GM12865 (cell line): ENCODE results near the gene SLC40A1.

Experiments used
- DNase-seq: peaks from one replicate; pipeline ENCODE4 v3.0.0; 2010; ENCODE audit warnings: low read depth
- H3K4me3 ChIP-seq: 2 replicates; pipeline ENCODE4 v1.5.1; 2011; ENCODE audit warnings: mild to moderate bottlenecking, low read depth, low read length, control low read depth
- CTCF ChIP-seq: IDR thresholded peaks from 2 replicates; pipeline ENCODE4 v1.5.1; 2011; ENCODE audit warnings: low read length, control low read depth, low read depth, inconsistent platforms; ENCODE audit not compliant: insufficient read depth; ENCODE audit errors: missing control alignments

Gene SLC40A1

GRCh38 chr2:189530965-189531637, 49.5 kb downstream of the SLC40A1 start:
- TF ChIP-seq CTCF: no peak
- DNase-seq: no peak
- no peak overlapping the region for H3K4me3 ChIP-seq

- no peak overlapping the region for H3K4me3 ChIP-seq
- TF ChIP-seq CTCF: no peak
- no peak for DNase-seq
Measured at GRCh38 chr2:189528617-189529016, 52.0 kb downstream of the SLC40A1 start.

GRCh38 chr2:189527812-189528592, 52.6 kb downstream of the SLC40A1 start:
- no peak for TF ChIP-seq CTCF
- no peak for DNase-seq
- H3K4me3 ChIP-seq: no peak overlapping the region

- H3K4me3 ChIP-seq: peak overlapping the region; percentile 5; the same call in 1 of the 2 replicates
- no peak for TF ChIP-seq CTCF
- peak; percentile 50 for DNase-seq
Measured at GRCh38 chr2:189527041-189527750, 53.4 kb downstream of the SLC40A1 start.

GRCh38 chr2:189526241-189526640, 54.3 kb downstream of the SLC40A1 start:
- TF ChIP-seq CTCF: no peak
- DNase-seq: peak; percentile 5
- H3K4me3 ChIP-seq: no peak overlapping the region

- no peak overlapping the region for H3K4me3 ChIP-seq
- no peak for TF ChIP-seq CTCF
- DNase-seq: no peak
Measured at GRCh38 chr2:189524746-189525145, 55.8 kb downstream of the SLC40A1 start.
